ENCODE data around the gene VARS2.

Gene VARS2

GRCh38 chr6:30882759-30883684, 31.0 kb upstream of the VARS2 start:
- no peaks in the 10 kb centered on the region for H3K9me3 ChIP-seq (replicated peaks; ENCODE audit: insufficient read depth, low read length)
- no peak overlapping the region for H3K9ac ChIP-seq (ENCODE audit: low read length)
- H3K9me2 ChIP-seq (replicated peaks; ENCODE audit: insufficient read depth, low read length) = no peaks in the 10 kb centered on the region
- H3F3A ChIP-seq (ENCODE audit: insufficient read depth, low read length) = no peaks in the 10 kb centered on the region
- H2AFZ ChIP-seq (ENCODE audit: low read length) = no peak overlapping the region
- H3K36me3 ChIP-seq (replicated peaks; ENCODE audit: insufficient read depth, low read length) = no peaks in the 10 kb centered on the region
- no peaks in the 10 kb centered on the region for H4K20me1 ChIP-seq (ENCODE audit: insufficient read depth, low read length)
- DNase-seq = no peak
- TF ChIP-seq CTCF (IDR thresholded peaks at IDR 0.05; ENCODE audit: low read length) (no peak), EZH2phosphoT487 (IDR thresholded peaks at IDR 0.05; ENCODE audit: low read length) (no peak), EZH2 (optimal IDR thresholded peaks at IDR 0.05; ENCODE audit: low read depth, low read length) (no peak)
- H3K4me2 ChIP-seq (ENCODE audit: low read depth, low read length) = no peak overlapping the region
- H3K4me1 ChIP-seq (ENCODE audit: low read length) = no peaks in the 10 kb centered on the region
- H3K4me3 ChIP-seq (ENCODE audit: low read length) = no peak overlapping the region
- H3K27me3 ChIP-seq (replicated peaks; ENCODE audit: insufficient read depth, low read length) = peaks cover 53% of the 10 kb centered on the region
- no peaks in the 10 kb centered on the region for H3K79me2 ChIP-seq (ENCODE audit: low read length)
- H3K27ac ChIP-seq (ENCODE audit: low read length) = no peak overlapping the region

GRCh38 chr6:30883685-30884520, 30.1 kb upstream of the VARS2 start, which contains the start of gene DDR1:
Gene DDR1 (plus strand): TSS chr6:30884519. CDS start chr6:30888730, 4,211 bp downstream.
- no peak for DNase-seq
- no peaks in the 10 kb centered on the region for H3K9me2 ChIP-seq (replicated peaks; ENCODE audit: insufficient read depth, low read length)
- H3K36me3 ChIP-seq (replicated peaks; ENCODE audit: insufficient read depth, low read length) = no peaks in the 10 kb centered on the region

More at GRCh38 chr6:30883685-30884520, 30.1 kb upstream of the VARS2 start, which contains the start of gene DDR1:
- peaks cover 53% of the 10 kb centered on the region for H3K27me3 ChIP-seq (replicated peaks; ENCODE audit: insufficient read depth, low read length)
- H3K4me1 ChIP-seq (ENCODE audit: low read length) = no peaks in the 10 kb centered on the region
- H3K79me2 ChIP-seq (ENCODE audit: low read length) = no peaks in the 10 kb centered on the region
- H3K4me2 ChIP-seq (ENCODE audit: low read depth, low read length) = peak within 1 kb of the TSS; percentile 77
- no peaks in the 10 kb centered on the region for H3F3A ChIP-seq (ENCODE audit: insufficient read depth, low read length)
- H3K9me3 ChIP-seq (replicated peaks; ENCODE audit: insufficient read depth, low read length) = no peaks in the 10 kb centered on the region
- no peak within 1 kb of the TSS for H3K27ac ChIP-seq (ENCODE audit: low read length)
- H2AFZ ChIP-seq (ENCODE audit: low read length) = peak within 1 kb of the TSS; percentile 42; the same call in 1 of the 2 replicates
- peak within 1 kb of the TSS; percentile 46 for H3K4me3 ChIP-seq (ENCODE audit: low read length)
- H3K9ac ChIP-seq (ENCODE audit: low read length) = no peak within 1 kb of the TSS
- H4K20me1 ChIP-seq (ENCODE audit: insufficient read depth, low read length) = no peaks in the 10 kb centered on the region
- TF ChIP-seq EZH2 (optimal IDR thresholded peaks at IDR 0.05; ENCODE audit: low read depth, low read length) = no peak
- TF ChIP-seq EZH2phosphoT487 (IDR thresholded peaks at IDR 0.05; ENCODE audit: low read length) = no peak
- no peak for TF ChIP-seq CTCF (IDR thresholded peaks at IDR 0.05; ENCODE audit: low read length)

Measured in MM.1S (cell line).